K562 (cell line): Measurements from ENCODE around the gene KYAT1. TPM values are rescaled to one million over a fixed set of nuclear protein-coding genes. Genes with fewer than 3 reads are reported as not detected.
A peak's percentile ranks its signal among the peaks of the same experiment; 100 is the strongest.
"Not testable (repeated sequence)": the region's sequence is repeated elsewhere in the genome, so short reads cannot be mapped to it uniquely, and the experiment has no call there.

Source experiments
- ATAC-seq: fragments of 200-7000 bp; cut with Tn5 transposase; 3 replicates; pipeline ENCODE4 v1.9.1; 2020; ENCODE audit warnings: moderate library complexity
- BruUV-seq: library from RNA; stranded (reverse); fragments of 400-500 nt; replicated peaks from 2 replicates; lab custom pipeline; 2021; lab: Mats Ljungman, UMichigan
- CTCF ChIA-PET: fragments of 300-600 bp; formaldehyde crosslinking; extraction: SDS; loops from one replicate; lab custom pipeline; 2021; ENCODE audit warnings: low intra/inter-chr PET ratio; lab: Yijun Ruan, JAX
- POLR2A ChIA-PET: fragments of 300-600, 350-650 bp; sonication (Branson Sonifier 250); formaldehyde crosslinking; extraction: SDS; loops from one replicate; lab custom pipeline; 2021; ENCODE audit warnings: antibody characterized with exemption, inconsistent platforms; lab: Yijun Ruan, JAX
- DNase-seq, 4 experiments: peaks; one replicate each; pipeline versions ENCODE4 v3.0.0 to v3.0.0-alpha.2; 2011 to 2018; ENCODE audit warnings: low spot score in 3 of 4, mixed read lengths in 3 of 4; ENCODE audit errors: extremely low read depth in 1 of 4
- FAIRE-seq: peaks from 2 replicates; lab custom pipeline; 2011; peaks lifted over from hg19 to GRCh38; lab: Jason Lieb, UNC
- H2AFZ ChIP-seq: 2 replicates; pipeline ENCODE4 v1.6.0; 2011; ENCODE audit warnings: low read depth, low read length, control low read depth, inconsistent platforms
- H3K27ac ChIP-seq: fragments of 200-600 bp; 3 replicates; pipeline ENCODE4 v1.8.0; 2011; ENCODE audit warnings: low read depth, mild to moderate bottlenecking, control low read depth, inconsistent platforms, low read length, moderate library complexity, mixed read lengths; ENCODE audit errors: extremely low read depth
- H3K27me3 ChIP-seq, 2 experiments: fragments of 300-600 bp in 1 of 2; 2 replicates in 1 of 2; 3 replicates in 1 of 2; pipeline versions ENCODE4 v1.6.0 to v1.8.0; 2011; ENCODE audit warnings: inconsistent platforms in 2 of 2, low read length in 2 of 2, mild to moderate bottlenecking in 1 of 2, mixed read lengths in 1 of 2, moderate library complexity in 1 of 2; ENCODE audit not compliant: control insufficient read depth in 2 of 2, insufficient read depth in 2 of 2
- H3K36me3 ChIP-seq: fragments of 300-600 bp; 3 replicates; pipeline ENCODE4 v1.8.0; 2011; ENCODE audit warnings: mild to moderate bottlenecking, low read length, inconsistent platforms; ENCODE audit not compliant: control insufficient read depth, insufficient read depth
- H3K4me1 ChIP-seq, 2 experiments: fragments of 200-600 bp in 1 of 2; replicated peaks in 1 of 2; 2 replicates in 1 of 2; 3 replicates in 1 of 2; pipeline versions ENCODE4 v1.5.1 to v1.8.0; 2011; ENCODE audit warnings: inconsistent platforms in 2 of 2, low read length in 2 of 2, mild to moderate bottlenecking in 1 of 2, mixed read lengths in 1 of 2, moderate library complexity in 1 of 2; ENCODE audit not compliant: control insufficient read depth in 2 of 2, insufficient read depth in 2 of 2
- H3K4me2 ChIP-seq: 2 replicates; pipeline ENCODE4 v1.6.1; 2011; ENCODE audit warnings: low read length, control low read depth, inconsistent platforms, mixed read lengths; ENCODE audit not compliant: insufficient read depth
- H3K4me3 ChIP-seq: fragments of 200-600 bp; sonication (generic), shearing (Covaris generic); 2 replicates; pipeline ENCODE4 v1.5.1; 2016; ENCODE audit warnings: control low read depth, inconsistent platforms
- H3K79me2 ChIP-seq: fragments of 200-600 bp; 3 replicates; pipeline ENCODE4 v1.8.0; 2011; ENCODE audit warnings: low read length, inconsistent platforms; ENCODE audit not compliant: control insufficient read depth, insufficient read depth
- H3K9ac ChIP-seq, 2 experiments: 2 replicates each; pipeline versions ENCODE4 v1.6.0 to v1.6.1; 2011; ENCODE audit warnings: low read depth in 2 of 2, low read length in 2 of 2, control low read depth in 1 of 2, inconsistent platforms in 1 of 2, mild to moderate bottlenecking in 1 of 2, mixed read lengths in 1 of 2; ENCODE audit not compliant: insufficient read depth in 1 of 2
- H3K9me1 ChIP-seq: one replicate; pipeline ENCODE4 v1.6.0; 2011; ENCODE audit warnings: inconsistent platforms, mild to moderate bottlenecking, low read length, moderate library complexity; ENCODE audit not compliant: control insufficient read depth, insufficient read depth
- H3K9me3 ChIP-seq: replicated peaks from 2 replicates; pipeline ENCODE4 v1.5.1; 2011; ENCODE audit warnings: low read depth, low read length, inconsistent platforms; ENCODE audit not compliant: control insufficient read depth, insufficient read depth
- H4K20me1 ChIP-seq: replicated peaks from 2 replicates; pipeline ENCODE4 v1.6.1; 2011; ENCODE audit warnings: low read length, inconsistent platforms, mixed read lengths; ENCODE audit not compliant: control insufficient read depth, insufficient read depth
- CBX1 ChIP-seq: sonication (generic); IDR thresholded peaks from 2 replicates; pipeline ENCODE4 v1.6.1; 2016; ENCODE audit warnings: antibody characterized with exemption, low read depth, mild to moderate bottlenecking
- CBX3 ChIP-seq, 2 experiments: IDR thresholded peaks; 1 replicate in 1 of 2; 2 replicates in 1 of 2; pipeline ENCODE4 v1.6.1; 2012; ENCODE audit warnings: inconsistent platforms in 2 of 2, low read length in 2 of 2, borderline replicate concordance in 1 of 2, control low read depth in 1 of 2
- CBX5 ChIP-seq: IDR thresholded peaks from 2 replicates; pipeline ENCODE4 v1.6.1; 2014; ENCODE audit warnings: low read depth, borderline replicate concordance
- ELF1 ChIP-seq: fragments of 200-800 bp; sonication (Bioruptor generic); IDR thresholded peaks from 2 replicates; pipeline ENCODE4 v1.6.1; 2016; ENCODE audit warnings: missing genetic modification characterization, missing compliant biosample characterization
- GATAD2A ChIP-seq: fragments of 450-650 bp; IDR thresholded peaks from 2 replicates; pipeline ENCODE4 v1.6.1; 2017
- ID3 ChIP-seq, 2 experiments: fragments of 250-450 bp in 1 of 2; fragments of 450-650 bp in 1 of 2; sonication (Bioruptor Pico) in 1 of 2; IDR thresholded peaks; 2 replicates each; pipeline versions ENCODE4 v1.6.1 to v1.8.0; 2016 to 2021; ENCODE audit warnings: mild to moderate bottlenecking in 2 of 2, moderate library complexity in 2 of 2, missing compliant biosample characterization in 1 of 2, missing genetic modification characterization in 1 of 2
- KDM5B ChIP-seq: fragments of 200-600 bp; sonication (generic); IDR thresholded peaks from 2 replicates; pipeline ENCODE4 v1.6.1; 2012; ENCODE audit warnings: low read depth, mild to moderate bottlenecking, moderate library complexity, low read length, control low read depth, inconsistent platforms; ENCODE audit not compliant: insufficient replicate concordance
- KLF10 ChIP-seq: fragments of 250-450 bp; sonication (Bioruptor Pico); IDR thresholded peaks from 2 replicates; pipeline ENCODE4 v1.6.1; 2021; ENCODE audit warnings: matching md5 sums
- NONO ChIP-seq, 2 experiments: fragments of 200-400 bp in 1 of 2; fragments of 450-650 bp in 1 of 2; formaldehyde crosslinking in 1 of 2; IDR thresholded peaks; 2 replicates each; pipeline ENCODE4 v1.6.1; 2017; ENCODE audit warnings: low read depth in 2 of 2, mild to moderate bottlenecking in 2 of 2, moderate library complexity in 2 of 2, low read length in 1 of 2
- PTTG1 ChIP-seq: fragments of 450-650 bp; IDR thresholded peaks from 2 replicates; pipeline ENCODE4 v1.6.1; 2016; ENCODE audit warnings: low read depth, mild to moderate bottlenecking, missing genetic modification characterization, missing compliant biosample characterization
- RFX7 ChIP-seq: fragments of 250-450 bp; sonication (Bioruptor Pico); IDR thresholded peaks from 2 replicates; pipeline ENCODE4 v1.5.1; 2021; ENCODE audit warnings: mild to moderate bottlenecking
- TRIM28 ChIP-seq: fragments of 450-650 bp; IDR thresholded peaks from 2 replicates; pipeline ENCODE4 v1.6.1; 2017
- ZBTB5 ChIP-seq: fragments of 450-650 bp; IDR thresholded peaks from 2 replicates; pipeline ENCODE4 v1.6.1; 2017; ENCODE audit warnings: antibody characterized with exemption
- WGBS: fragments of 100-300 bp; shearing (Covaris generic); methylation state at CpG from one replicate; pipeline ENCODE4 v1.1.6; 2016; ENCODE audit warnings: low coverage, mixed read lengths; ENCODE audit not compliant: insufficient coverage; ENCODE audit errors: missing lambda C conversion rate; 5-methylcytosine and 5-hydroxymethylcytosine counted together
- in situ Hi-C: fragments of 300-500 bp; cut with MboI; formaldehyde crosslinking; loops from 4 replicates; pipeline ENCODE4 v1.15.0; 2018; ENCODE audit warnings: inconsistent platforms, mixed read lengths
- intact Hi-C: fragments of 100-400 bp; cut with micrococcal nuclease; formaldehyde crosslinking; loops from 2 replicates; pipeline ENCODE4 v1.14.2; 2022
- polyA plus RNA-seq, 8 experiments: library from polyadenylated mRNA; depleted of rRNA in 4 of 8; stranded (reverse) in 5 of 8; unstranded in 3 of 8; fragments of >200 nt; fragmentation: Nextera tagmentation in 2 of 8; fragmentation: Illumina TruSeq in 1 of 8; extraction: Ambion mirVana in 2 of 8; extraction: Trizol in 1 of 8; gene quantifications; 2 replicates each; pipeline versions ENCODE4 v1.2.1 to v1.2.3, GENCODE V29; 2011 to 2014; ENCODE audit warnings: inconsistent platforms in 1 of 8, missing spikeins in 1 of 8
- total RNA-seq, 7 experiments: library from RNA; depleted of rRNA in 6 of 7; stranded (reverse); fragments of >200 nt in 6 of 7; fragmentation: Illumina TruSeq in 2 of 7; extraction: Trizol in 2 of 7; gene quantifications; 2 replicates each; pipeline versions ENCODE4 v1.2.1 to v1.2.3, GENCODE V29; 2011 to 2021; ENCODE audit warnings: low replicate concordance in 1 of 7

KYAT1 gene
- total and polyA plus RNA-seq, 9 of the 15 experiments (the other 6 are each of a cell fraction or from before 2014, with no cell fraction given) = 6.4 to 16.8 (median 11.1) TPM

DNA sequence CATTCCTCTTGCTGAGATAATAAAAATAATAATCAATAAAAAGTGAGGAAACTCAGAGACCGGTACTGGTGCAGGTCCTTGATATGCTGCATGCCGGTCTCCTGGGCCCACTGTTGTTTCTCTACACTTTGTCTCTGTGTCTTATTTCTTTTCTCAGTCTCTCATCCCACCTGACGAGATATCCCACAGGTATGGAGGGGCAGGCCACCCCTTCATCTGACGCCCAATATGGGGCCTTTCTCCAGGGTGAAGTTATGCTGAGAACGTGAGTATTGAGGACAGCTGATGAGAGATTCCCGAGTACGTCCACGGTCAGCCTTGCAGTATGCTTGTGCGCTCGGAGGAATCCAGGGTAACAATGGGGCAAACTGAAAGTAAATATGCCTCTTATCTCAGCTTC, 30.7 kb downstream of the KYAT1 start:
- FAIRE-seq, DNase-seq, H2AFZ ChIP-seq, intact Hi-C loops, H3K27ac ChIP-seq, H3K9me1 ChIP-seq, ATAC-seq, in situ Hi-C loops, H3K9ac ChIP-seq, H3K4me2 ChIP-seq, POLR2A ChIA-PET, H3K79me2 ChIP-seq, H4K20me1 ChIP-seq, H3K4me3 ChIP-seq: not testable (repeated sequence)
- CTCF ChIA-PET = interaction anchor here (1.0 kb wide), 1 partner anchor 78 kb away, joined by 3 read pairs; no protein-coding TSS in a partner anchor
- H3K9me3 ChIP-seq = peaks cover 12% of the 10 kb centered on the region
- TF ChIP-seq CBX3 (IDR thresholded peaks at IDR 0.05; ENCODE audit: borderline replicate concordance in 1 of 2, low read length in 2 of 2) = peak in 1 of 2 experiments; percentile 37; a peak in 1 of 3 replicates
- 0 out of 2 replicates have a peak, but pooled peaks have one; percentile 56 for TF ChIP-seq TRIM28
- TF ChIP-seq CBX1 = peak; percentile 67; the same call in 1 of the 2 replicates
- peak; percentile 62; the same call in 1 of the 2 replicates for TF ChIP-seq CBX5
- TF ChIP-seq, all 486 proteins: peak for 4; not testable (repeated sequence) for 482
- not testable (repeated sequence) for H3K36me3 ChIP-seq, BruUV-seq, H3K27me3 ChIP-seq
- 78% methylated on average over 10 of the region's 10 CpGs for WGBS
- H3K4me1 ChIP-seq = peaks cover 8 to 14% of the 10 kb centered on the region in 2 experiments; a peak in 4 of 5 replicates

DNA sequence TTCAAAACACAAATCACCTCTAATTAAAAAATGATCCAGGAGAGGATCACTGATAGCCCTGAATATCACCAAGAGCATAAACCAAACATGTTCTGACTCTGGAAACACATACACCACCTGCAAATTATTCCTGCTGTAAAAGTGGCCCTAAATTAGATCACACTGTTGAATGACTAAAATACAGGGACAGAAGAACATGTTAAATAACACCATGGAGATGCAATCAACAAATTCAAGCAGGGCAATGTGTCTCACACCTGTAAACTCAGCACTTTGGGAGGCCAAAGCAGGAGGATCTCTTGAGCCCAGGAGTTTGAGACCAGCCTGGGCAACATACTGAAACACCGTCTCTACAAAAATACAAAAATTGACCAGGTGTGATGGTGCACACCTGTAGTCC, 33.9 kb downstream of the KYAT1 start:
- no TSS peak for BruUV-seq
- WGBS = 100% methylated on average over 1 of the region's 1 CpG
- H3K4me3 ChIP-seq = no peak overlapping the region
- H3K27ac ChIP-seq = no peak overlapping the region
- peaks cover 21 to 26% of the 10 kb centered on the region in 2 experiments; a peak in 4 of 5 replicates for H3K4me1 ChIP-seq
- peaks cover 4% of the 10 kb centered on the region; the same call in 1 of the 3 replicates for H3K79me2 ChIP-seq
- ChIA-PET POLR2A (no interaction called here), CTCF (no interaction called here)
- no peaks in the 10 kb centered on the region for H4K20me1 ChIP-seq
- no peak for ATAC-seq
- in situ Hi-C loops (no loop called here), intact Hi-C loops (no loop called here)
- H3K36me3 ChIP-seq = no peaks in the 10 kb centered on the region; the same call in 2 of the 3 replicates
- no peak overlapping the region for H2AFZ ChIP-seq
- DNase-seq = no peak
- no peak overlapping the region for H3K4me2 ChIP-seq
- H3K9me1 ChIP-seq = peaks cover 10% of the 10 kb centered on the region
- H3K9ac ChIP-seq = no peak overlapping the region
- no peak for FAIRE-seq
- peaks cover 12% of the 10 kb centered on the region for H3K9me3 ChIP-seq
- TF ChIP-seq GATAD2A (no peak), KLF10 (CRISPR knock-in tag) (no peak), ID3 (CRISPR knock-in tag; IDR thresholded peaks at IDR 0.05) (no peak), ID3 (tag; IDR thresholded peaks at IDR 0.05) (no peak), PTTG1 (tag) (no peak), RFX7 (no peak), ELF1 (tag) (no peak), ZBTB5 (no peak), KDM5B (no peak), NONO (IDR thresholded peaks at IDR 0.05; ENCODE audit: low read depth in 2 of 2, low read length in 1 of 2) (no peak)
- no peaks in the 10 kb centered on the region for H3K27me3 ChIP-seq
